Heart left ventricle (tissue), 16 donors: ENCODE data around the gene SSH2. TPM values are rescaled to one million over a fixed set of nuclear protein-coding genes. Genes with fewer than 3 reads are reported as not detected.

Experiments used
- ATAC-seq, 4 donors: fragments of 200-7000 bp; cut with Tn5 transposase; one replicate each; pipeline ENCODE4 v1.9.1; 2020 to 2022; ENCODE audit warnings: moderate library complexity in 4 of 4, mild to moderate bottlenecking in 3 of 4, moderate number of reproducible peaks in 1 of 4
- DNase-seq, 5 donors: peaks; one replicate each; pipeline ENCODE4 v3.0.0-alpha.2; 2020
- H3K27ac ChIP-seq, 12 donors: fragments of 200-600 bp; sonication (generic) in 4 of 12; one replicate each; pipeline versions ENCODE4 v1.5.0 to v1.8.0; 2016 to 2022; ENCODE audit warnings: mild to moderate bottlenecking in 2 of 12
- H3K27me3 ChIP-seq, 9 donors: fragments of 200-600 bp; sonication (generic) in 2 of 9; one replicate each; pipeline versions ENCODE4 v1.5.1 to v1.8.0; 2016 to 2022; ENCODE audit warnings: mild to moderate bottlenecking in 3 of 9
- H3K36me3 ChIP-seq, 9 donors: fragments of 200-600 bp; sonication (generic) in 2 of 9; one replicate each; pipeline versions ENCODE4 v1.5.0 to v1.8.0; 2018 to 2022; ENCODE audit warnings: mild to moderate bottlenecking in 2 of 9
- H3K4me1 ChIP-seq, 12 donors: fragments of 200-600 bp; sonication (generic) in 4 of 12; one replicate each; pipeline versions ENCODE4 v1.5.0 to v1.8.0; 2016 to 2022; ENCODE audit warnings: mild to moderate bottlenecking in 3 of 12
- H3K4me3 ChIP-seq, 12 donors: fragments of 200-600 bp; sonication (generic) in 4 of 12; one replicate each; pipeline versions ENCODE4 v1.5.0 to v1.8.0; 2017 to 2022; ENCODE audit warnings: mild to moderate bottlenecking in 9 of 12, moderate library complexity in 4 of 12
- H3K9me3 ChIP-seq, 12 donors: fragments of 200-600 bp; sonication (generic) in 4 of 12; one replicate each; pipeline versions ENCODE4 v1.5.0 to v1.8.0; 2016 to 2022; ENCODE audit warnings: mild to moderate bottlenecking in 1 of 12
- CTCF ChIP-seq, 12 donors: fragments of 200-600 bp; sonication (generic) in 4 of 12; IDR thresholded peaks; one replicate each; pipeline versions ENCODE4 v1.5.0 to v1.8.0; 2018 to 2022; ENCODE audit warnings: antibody characterized with exemption in 12 of 12, mild to moderate bottlenecking in 5 of 12
- POLR2A ChIP-seq, 2 donors: fragments of 450-650 bp; IDR thresholded peaks; one replicate each; pipeline ENCODE4 v1.6.1; 2017; ENCODE audit warnings: antibody characterized with exemption in 2 of 2, mild to moderate bottlenecking in 2 of 2, moderate library complexity in 2 of 2
- WGBS, 4 donors: extraction: QIAGEN DNeasy Blood & Tissue Kit in 2 of 4; methylation state at CpG; one replicate each; pipeline versions ENCODE4 v1.1.5 to v1.1.7; 2013 to 2018; 5-methylcytosine and 5-hydroxymethylcytosine counted together
- intact Hi-C, 10 donors: fragments of 100-400 bp; cut with DNase I; formaldehyde crosslinking; loops; one replicate each; pipeline versions ENCODE4 v1.11.1 to v1.14.2; 2022
- polyA plus RNA-seq, 2 donors: library from polyadenylated mRNA; stranded (reverse); fragments of 200-250 nt; gene quantifications; one replicate each; pipeline ENCODE4 v1.2.3, GENCODE V29; 2013
- total RNA-seq, 9 donors: library from RNA; depleted of rRNA in 2 of 9; stranded (reverse); fragments of >200 nt in 2 of 9; fragmentation: NEBNext Ultra II Directional in 3 of 9; extraction: Animal tissue kit (Norgen Biotek cat#: 25700) in 3 of 9; gene quantifications; one replicate each; pipeline versions ENCODE4 v1.1.0 to v1.2.4, GENCODE V29; 2016 to 2023
- donor health status: ischemic (EF 13 %, LVEDD 7.1; RV severe dilation, severe dysfunction).
- donor health status: healthy with polysubstance abuse.
- donor health status: DM: no; HTN: yes; CAD: no.
- donor health status: DM: no; HTN: no; CAD: no.
- donor health status: ischemic (EF 25% LVEDD 6.9; RV normal size, moderate dysfunction).
- donor health status: ischemic (EF 25% LVEDD 5.7; RV mildly dilated, moderate dysfunction).
- donor health status: healthy.
- donor health status: DM: yes; HTN: yes; CAD: no.
- donor health status: ischemic (EF 35%, LVEDD 5.7; RV mildly dilated, moderate dysfunction).
- donor health status: nonischemic (EF 11% LVEDD 7.7; RV severe dilation, severe dysfunction).
- donor health status: DM: yes; HTN: yes; CAD: no.
- donor health status: PGD.
- donor health status: ischemic (EF 29% LVEDD 5.4; RV normal size, mild dysfunction).
- donor health status: nonischemic (EF 23%, LVEDD 6.1; RV moderate dilation, normal function).

SSH2 gene
- total and polyA plus RNA-seq, 11 donors, result 20.8 to 46.7 (median 36.6) TPM

GRCh38 chr17:29616300-29617048 is 313.6 kb downstream of the SSH2 start:
- ATAC-seq (no peak), DNase-seq (peak in 1 of 5 donors; percentile 31)
- H3K9me3 ChIP-seq, result no peaks in the 10 kb centered on the region
- peak overlapping the region in 2 of 12 donors; percentile 44 to 51 for H3K27ac ChIP-seq
- peaks cover 0 to 10% (median 0%) of the 10 kb centered on the region in 9 donors for H3K36me3 ChIP-seq
- intact Hi-C loops, result loop anchor here in 1 of 10 donors (5.0 kb wide), 2 partner anchors 34 to 161 kb away; no protein-coding TSS in a partner anchor
- no peaks in the 10 kb centered on the region for H3K27me3 ChIP-seq
- TF ChIP-seq CTCF (IDR thresholded peaks at IDR 0.05) (no peak), POLR2A (IDR thresholded peaks at IDR 0.05) (no peak)
- WGBS, 4 donors, result 63 to 71% (median 67%) methylated on average over 21 to 32 of the region's 32 CpGs
- H3K4me1 ChIP-seq, result peaks cover 6 to 87% (median 68%) of the 10 kb centered on the region in 12 donors
- peak overlapping the region in 11 of 12 donors; percentile 29 to 61 (median 48) for H3K4me3 ChIP-seq

GRCh38 chr17:29615492-29616299 is 314.3 kb downstream of the SSH2 start:
- Histone ChIP-seq H3K27me3 (no peaks in the 10 kb centered on the region), H3K9me3 (no peaks in the 10 kb centered on the region), H3K4me1 (peaks cover 6 to 79% (median 63%) of the 10 kb centered on the region in 12 donors), H3K36me3 (peaks cover 0 to 10% (median 0%) of the 10 kb centered on the region in 9 donors), H3K27ac (peak overlapping the region in 7 of 12 donors; percentile 30 to 53 (median 41)), H3K4me3 (peak overlapping the region in 11 of 12 donors; percentile 29 to 61 (median 48))
- 21 to 38% (median 28%) methylated on average over 41 to 74 of the region's 74 CpGs for WGBS, 4 donors
- TF ChIP-seq POLR2A (IDR thresholded peaks at IDR 0.05) (peak in 1 of 2 donors; percentile 64), CTCF (IDR thresholded peaks at IDR 0.05) (peak in 1 of 12 donors; percentile 18)
- DNase-seq (peak; percentile 84 to 91 (median 87)), ATAC-seq (peak; percentile 32 to 64 (median 62))
- intact Hi-C loops, result loop anchor here in 2 of 10 donors (2.0 to 5.0 kb wide), 3 partner anchors 23 to 162 kb away; partner anchors contain the start of gene ANKRD13B (in 1 of the 2)

- TF ChIP-seq POLR2A (IDR thresholded peaks at IDR 0.05), result no peak
- no peak for TF ChIP-seq CTCF (IDR thresholded peaks at IDR 0.05)
- DNase-seq, result peak in 1 of 5 donors; percentile 52
- Histone ChIP-seq H3K27me3 (no peaks in the 10 kb centered on the region), H3K4me1 (peaks cover 6 to 72% (median 58%) of the 10 kb centered on the region in 12 donors), H3K9me3 (no peaks in the 10 kb centered on the region), H3K27ac (peak overlapping the region in 1 of 12 donors; percentile 51), H3K4me3 (peak overlapping the region in 9 of 12 donors; percentile 42 to 61 (median 50)), H3K36me3 (peaks cover 0 to 10% (median 0%) of the 10 kb centered on the region in 9 donors)
- intact Hi-C loops, result loop anchor here in 2 of 10 donors (2.0 to 5.0 kb wide), 3 partner anchors 22 to 162 kb away; partner anchors contain the start of gene ANKRD13B (in 1 of the 2)
- WGBS, 4 donors, result 60 to 81% (median 70%) methylated on average over 15 of the region's 15 CpGs
- no peak for ATAC-seq
These were observed 315.0 kb downstream of the SSH2 start for GRCh38 chr17:29615048-29615385.
